Measurements from ENCODE around the gene FAM76B.
"Not testable (repeated sequence)": the region's sequence is repeated elsewhere in the genome, so short reads cannot be mapped to it uniquely, and the experiment has no call there.

Gene FAM76B

GRCh38 chr11:95789506-95790122 is at the start of gene FAM76B:
FAM76B (minus strand) TSS chr11:95789782; CDS start chr11:95789478, 304 bp downstream.
- in situ Hi-C loops (cut with MboI; ENCODE audit: low sequenced_read_pairs), result no loop called here

- in situ Hi-C loops (cut with MboI; ENCODE audit: low sequenced_read_pairs), result loop anchor here (25.0 kb wide), 1 partner anchor 551 kb away; the partner anchor contains the start of genes CCDC82 and JRKL
Observed at GRCh38 chr11:95835768-95836488, 46.3 kb upstream of the FAM76B start.

DNA sequence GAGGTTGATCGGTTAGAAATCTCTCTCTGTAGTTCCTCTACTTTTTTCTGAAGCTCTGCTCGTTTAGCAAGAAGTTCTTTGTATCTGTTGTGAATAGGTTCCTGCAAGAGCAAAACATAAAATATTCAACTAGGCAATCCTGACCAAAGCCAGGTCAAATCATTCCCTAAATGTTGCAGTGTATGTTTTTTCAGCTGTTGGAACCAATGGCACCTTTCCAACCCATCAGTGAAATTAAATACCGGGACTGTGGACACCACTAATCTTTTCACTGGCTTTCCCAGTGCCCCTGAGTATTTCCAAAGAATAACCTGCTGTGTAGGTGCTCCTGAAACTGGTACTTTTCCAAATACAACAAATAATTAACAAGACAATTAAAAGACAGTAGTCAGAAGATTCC is 45.8 kb upstream of the FAM76B start:
- in situ Hi-C loops (cut with MboI; ENCODE audit: low sequenced_read_pairs), result loop anchor here (25.0 kb wide), 1 partner anchor 552 kb away; the partner anchor contains the start of genes CCDC82 and JRKL

DNA sequence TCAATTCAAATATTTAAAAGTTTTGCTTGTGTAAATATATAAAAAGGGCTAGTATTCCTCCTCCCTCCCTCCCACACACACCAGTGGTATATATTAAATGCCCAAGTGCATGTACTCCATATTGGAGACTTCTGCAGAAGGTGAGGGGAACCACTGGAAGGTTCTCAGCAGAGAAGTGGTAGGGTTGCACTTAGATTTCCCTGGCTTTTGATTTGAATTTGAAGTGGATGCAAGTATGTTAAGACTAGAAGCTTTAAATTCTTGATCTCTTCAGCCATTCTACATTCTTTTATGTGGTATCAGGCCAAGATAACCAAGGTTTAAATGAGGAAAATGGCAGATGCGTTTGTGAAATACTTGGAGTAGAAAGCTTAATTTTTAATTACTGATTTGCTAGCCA is 43.8 kb upstream of the FAM76B start:
- in situ Hi-C loops (cut with MboI; ENCODE audit: low sequenced_read_pairs), result loop anchor here (25.0 kb wide), 1 partner anchor 554 kb away; the partner anchor contains the start of genes CCDC82 and JRKL

GRCh38 chr11:95832763-95833162 is 43.2 kb upstream of the FAM76B start:
- in situ Hi-C loops (cut with MboI; ENCODE audit: low sequenced_read_pairs), result loop anchor here (25.0 kb wide), 1 partner anchor 555 kb away; the partner anchor contains the start of genes CCDC82 and JRKL

DNA sequence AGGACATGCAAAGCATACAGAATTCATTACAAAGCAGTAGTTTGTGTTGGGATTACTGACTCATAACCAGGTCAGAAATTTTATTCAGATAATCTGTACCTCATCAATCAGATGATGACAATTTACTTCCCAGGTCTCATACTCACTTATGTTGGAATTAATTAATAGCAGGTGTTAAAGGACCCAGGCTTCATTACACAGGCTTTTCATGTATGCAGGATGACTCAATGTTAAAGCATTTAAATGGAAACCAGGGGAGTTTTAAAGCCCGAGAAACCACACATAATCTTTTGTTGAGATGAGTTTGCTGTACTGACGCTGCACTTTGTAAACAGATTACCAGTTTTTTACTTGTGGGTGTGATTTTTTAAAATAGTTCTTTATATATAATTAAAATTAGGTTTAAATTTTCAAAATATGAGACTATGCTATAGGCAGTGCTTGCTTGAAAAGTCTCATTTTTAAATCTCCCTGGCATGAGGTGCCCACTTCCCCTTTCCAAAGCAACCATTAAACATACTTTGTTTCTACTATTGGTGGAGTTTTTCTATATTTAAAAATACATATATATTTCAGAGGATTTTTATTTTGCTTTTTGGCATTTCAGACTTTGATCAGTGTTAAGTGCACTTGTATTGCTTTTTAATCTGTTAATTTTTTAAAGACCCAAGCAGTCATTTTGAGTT is 41.8 kb upstream of the FAM76B start:
- in situ Hi-C loops (cut with MboI; ENCODE audit: low sequenced_read_pairs), result loop anchor here (25.0 kb wide), 1 partner anchor 556 kb away; the partner anchor contains the start of genes CCDC82 and JRKL

DNA sequence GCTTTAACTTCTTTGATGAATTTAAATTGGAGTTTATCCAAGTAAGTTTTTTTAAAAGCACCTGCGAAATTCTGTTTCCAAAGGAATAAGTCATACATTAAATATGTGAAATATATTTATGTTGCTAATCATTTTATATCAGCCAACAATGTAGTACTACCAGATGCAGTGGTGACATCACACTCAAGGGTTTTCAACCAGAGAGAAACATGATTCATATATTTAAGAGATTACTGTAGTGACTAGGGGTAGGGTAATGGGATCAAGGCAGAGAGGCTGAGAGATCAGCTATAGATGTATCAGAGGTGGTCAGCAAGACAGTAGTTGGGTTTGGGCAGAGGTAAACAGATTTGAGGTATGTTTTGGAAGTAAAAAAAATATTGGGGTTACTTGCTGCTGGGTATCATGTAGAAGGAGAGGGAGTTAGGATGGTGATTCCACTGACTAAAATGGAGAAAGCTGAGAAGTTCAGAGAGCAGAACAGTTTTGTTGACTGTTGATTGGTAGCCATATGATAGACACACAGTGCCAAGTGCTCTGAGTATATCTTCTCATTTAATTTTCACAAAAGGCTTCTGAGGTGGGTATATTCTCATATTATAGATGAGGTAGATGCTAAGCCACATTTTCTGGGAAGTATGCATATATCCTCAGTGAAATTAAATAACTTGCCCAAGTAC is 40.1 kb upstream of the FAM76B start:
- in situ Hi-C loops (cut with MboI; ENCODE audit: low sequenced_read_pairs), result loop anchor here (25.0 kb wide), 1 partner anchor 558 kb away; the partner anchor contains the start of genes CCDC82 and JRKL

DNA sequence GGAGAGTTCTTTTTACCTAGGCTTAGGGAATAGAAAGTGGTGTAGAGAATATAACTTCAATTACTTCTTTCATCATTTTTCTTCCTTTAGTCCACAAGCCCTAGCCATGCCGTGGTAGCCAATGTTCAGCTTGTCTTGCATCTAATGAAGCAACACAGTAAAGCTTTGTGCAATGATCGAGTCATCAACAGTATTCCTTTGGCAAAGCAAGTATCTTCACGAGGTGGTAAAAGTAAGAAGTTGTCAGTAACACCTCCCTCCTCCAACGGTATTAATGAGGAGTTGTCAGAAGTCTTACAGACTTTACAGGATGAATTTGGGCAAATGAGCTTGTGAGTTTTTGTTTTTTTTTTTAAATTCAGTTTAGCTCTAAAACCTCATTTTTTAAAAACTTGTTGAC is 38.1 kb upstream of the FAM76B start:
- in situ Hi-C loops (cut with MboI; ENCODE audit: low sequenced_read_pairs), result loop anchor here (25.0 kb wide), 1 partner anchor 560 kb away; the partner anchor contains the start of genes CCDC82 and JRKL

DNA sequence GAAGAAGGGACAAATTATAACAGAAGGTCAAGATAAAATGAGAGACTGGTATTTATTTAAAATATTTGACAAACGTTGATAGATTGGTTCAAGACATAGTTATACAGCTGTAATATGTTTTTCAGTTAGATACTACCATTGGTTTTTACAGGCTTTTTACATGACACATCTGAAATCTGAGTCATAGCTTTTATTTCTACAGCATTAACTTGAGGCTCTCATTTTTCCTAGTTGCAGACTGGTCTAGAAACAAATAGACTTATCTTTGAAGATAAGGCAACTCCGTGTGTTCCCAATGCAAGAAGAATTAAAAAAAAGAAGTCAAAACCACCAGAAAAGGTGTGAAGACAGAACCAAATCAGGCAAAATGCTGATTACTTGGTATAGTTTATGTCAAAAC is 32.1 kb upstream of the FAM76B start:
- in situ Hi-C loops (cut with MboI; ENCODE audit: low sequenced_read_pairs), result no loop called here

- in situ Hi-C loops (cut with MboI; ENCODE audit: low sequenced_read_pairs), result no loop called here
Observed at GRCh38 chr11:95816037-95816436, 26.5 kb upstream of the FAM76B start.

DNA sequence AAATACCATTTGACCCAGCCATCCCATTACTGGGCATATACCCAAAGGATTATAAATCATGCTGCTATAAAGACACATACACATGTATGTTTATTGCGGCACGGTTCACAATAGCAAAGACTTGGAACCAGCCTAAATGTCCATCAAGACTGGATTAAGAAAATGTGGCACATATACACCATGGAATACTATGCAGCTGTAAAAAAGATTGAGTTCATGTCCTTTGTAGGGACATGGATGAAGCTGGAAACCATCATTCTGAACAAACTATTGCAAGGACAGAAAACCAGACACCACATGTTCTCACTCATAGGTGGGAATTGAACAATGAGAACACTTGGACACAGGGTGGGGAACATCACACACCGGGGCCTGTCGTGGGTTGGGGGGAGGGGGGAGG is 21.5 kb upstream of the FAM76B start:
- in situ Hi-C loops (cut with MboI; ENCODE audit: low sequenced_read_pairs), result not testable (repeated sequence)

GRCh38 chr11:95806464-95806863 is 16.9 kb upstream of the FAM76B start:
- in situ Hi-C loops (cut with MboI; ENCODE audit: low sequenced_read_pairs), result not testable (repeated sequence)

- in situ Hi-C loops (cut with MboI; ENCODE audit: low sequenced_read_pairs), result no loop called here
Observed at GRCh38 chr11:95805869-95806268, 16.3 kb upstream of the FAM76B start.

GRCh38 chr11:95803973-95804372 is 14.4 kb upstream of the FAM76B start:
- in situ Hi-C loops (cut with MboI; ENCODE audit: low sequenced_read_pairs), result no loop called here

DNA sequence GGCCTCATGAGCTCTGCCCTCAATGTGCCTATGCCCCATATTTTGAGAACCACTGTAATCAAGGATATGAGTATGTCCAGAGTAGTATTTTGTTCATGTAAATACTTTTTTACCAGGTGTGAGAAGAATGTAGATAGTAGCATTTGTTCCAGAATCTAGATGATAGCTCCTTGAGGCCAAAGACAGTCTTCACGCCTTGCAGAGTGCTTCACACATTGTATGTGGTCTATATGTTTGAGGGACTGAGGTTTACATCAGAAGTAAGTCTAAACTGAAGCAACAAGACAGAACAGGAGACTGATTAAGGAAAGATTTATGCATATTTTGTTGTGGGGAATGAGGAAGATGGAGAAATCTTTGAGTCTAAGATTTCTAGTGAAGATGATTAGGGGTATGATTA is 13.2 kb upstream of the FAM76B start:
- in situ Hi-C loops (cut with MboI; ENCODE audit: low sequenced_read_pairs), result no loop called here

DNA sequence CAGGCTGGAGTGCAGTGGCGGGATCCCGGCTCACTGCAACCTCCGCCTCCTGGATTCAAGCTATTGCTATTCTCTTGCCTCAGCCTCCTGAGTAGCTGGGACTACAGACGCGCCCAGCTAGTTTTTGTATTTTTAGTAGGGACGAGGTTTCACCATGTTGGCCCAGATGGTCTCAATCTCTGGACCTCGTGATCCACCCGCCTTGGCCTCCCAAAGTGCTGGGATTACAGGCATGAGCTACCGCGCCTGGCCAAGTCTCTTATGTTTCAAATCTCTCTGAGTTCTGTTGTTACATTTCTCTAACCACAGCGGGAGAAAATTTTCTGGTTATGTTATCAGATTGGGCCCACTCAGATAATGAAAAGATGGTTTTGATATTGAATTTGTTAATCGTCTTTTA is 10.9 kb upstream of the FAM76B start:
- in situ Hi-C loops (cut with MboI; ENCODE audit: low sequenced_read_pairs), result no loop called here

DNA sequence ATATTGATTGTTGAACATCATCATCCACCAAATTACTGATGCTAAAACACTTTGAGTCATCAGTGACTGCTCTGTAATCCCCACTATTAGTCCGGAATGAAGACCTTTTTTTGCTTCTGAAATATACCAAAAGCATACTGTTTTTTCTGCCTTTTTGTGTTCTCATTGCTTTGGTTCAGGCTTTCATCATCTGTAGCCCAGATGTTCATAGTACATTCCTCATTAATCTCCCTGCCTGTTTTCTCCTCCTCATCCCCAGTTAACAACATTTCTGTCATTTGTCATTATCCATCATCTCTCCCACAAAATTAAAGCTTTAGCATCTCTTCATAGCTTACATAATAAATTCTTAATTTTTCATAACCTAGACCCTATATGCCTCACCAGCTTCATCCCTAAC is 10.0 kb upstream of the FAM76B start:
- in situ Hi-C loops (cut with MboI; ENCODE audit: low sequenced_read_pairs), result no loop called here

DNA sequence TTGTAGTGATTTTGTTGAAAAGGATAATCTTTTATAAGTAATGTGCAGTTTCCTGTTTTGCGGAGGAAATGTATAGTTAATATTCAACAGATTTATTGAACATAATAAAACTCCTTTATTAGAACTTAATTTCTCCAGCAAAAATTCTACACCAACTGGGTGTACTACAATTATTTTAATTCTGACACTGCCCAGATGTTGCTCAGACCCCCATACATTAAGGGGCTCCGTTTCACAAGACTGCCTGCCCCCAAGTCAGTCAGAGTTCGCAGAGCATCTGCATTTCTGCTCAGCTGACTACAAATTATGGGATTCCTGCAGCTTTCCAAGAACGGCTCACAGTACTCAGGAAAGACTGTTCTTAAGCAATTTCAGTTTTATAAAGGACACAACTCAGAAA is 6.9 kb upstream of the FAM76B start:
- in situ Hi-C loops (cut with MboI; ENCODE audit: low sequenced_read_pairs), result no loop called here

DNA sequence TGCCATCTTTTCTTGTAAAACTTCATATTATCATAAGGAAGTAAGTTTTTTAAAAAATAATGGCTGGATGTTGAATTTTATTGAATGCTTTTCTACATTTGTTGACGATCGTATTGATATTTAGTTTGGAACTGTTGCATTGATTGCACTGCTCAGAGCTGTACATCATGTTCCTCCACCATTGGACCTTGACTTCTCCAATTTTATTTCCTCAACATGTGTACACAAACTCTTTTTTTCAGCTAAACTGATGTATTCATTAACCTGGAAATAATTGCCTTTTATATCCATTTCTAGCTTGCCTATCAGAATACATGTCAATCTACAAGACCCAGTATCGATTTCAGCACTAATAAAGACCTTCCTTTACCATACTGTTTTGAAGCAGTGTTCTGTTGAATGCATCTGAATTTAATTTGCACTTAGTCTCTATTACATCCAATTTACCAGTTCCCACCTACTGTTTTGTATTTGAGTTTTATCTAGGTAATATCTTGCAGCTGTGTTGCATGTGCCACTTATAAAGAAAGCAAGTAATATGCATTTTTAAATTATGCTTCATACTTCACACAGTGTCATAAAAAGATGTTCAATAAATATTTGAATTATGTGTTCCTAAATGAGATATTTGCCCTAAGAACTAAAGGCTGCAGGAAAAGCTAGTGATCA is 6.2 kb upstream of the FAM76B start:
- in situ Hi-C loops (cut with MboI; ENCODE audit: low sequenced_read_pairs), result no loop called here

DNA sequence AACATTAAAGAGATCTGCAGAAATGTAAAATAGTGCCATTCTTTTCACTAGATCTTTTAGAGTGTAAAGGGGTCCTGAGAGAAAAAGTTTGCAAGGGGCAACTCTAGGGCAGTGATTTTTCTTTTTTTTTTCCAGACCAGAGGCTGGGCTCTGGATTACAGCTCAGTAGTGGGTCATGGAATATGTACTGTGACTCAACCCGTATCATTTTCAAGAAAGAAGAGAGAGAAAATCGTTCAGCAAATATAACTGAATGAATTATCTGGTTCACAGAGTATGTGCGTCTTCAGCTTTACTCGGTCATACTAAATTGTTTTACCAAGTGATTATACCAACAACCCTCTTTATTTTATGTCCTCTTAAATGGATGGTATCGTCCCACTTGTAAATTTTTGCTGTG is 4.5 kb upstream of the FAM76B start:
- in situ Hi-C loops (cut with MboI; ENCODE audit: low sequenced_read_pairs), result no loop called here
